ENCODE data around the gene PSMA7. TPM values are rescaled to one million over a fixed set of nuclear protein-coding genes. Genes with fewer than 3 reads are reported as not detected.

The PSMA7 gene
- total and polyA plus RNA-seq, 2 of the 8 experiments (the other 6 are each of a cell fraction or from before 2014, with no cell fraction given) = 361 to 648 TPM

DNA sequence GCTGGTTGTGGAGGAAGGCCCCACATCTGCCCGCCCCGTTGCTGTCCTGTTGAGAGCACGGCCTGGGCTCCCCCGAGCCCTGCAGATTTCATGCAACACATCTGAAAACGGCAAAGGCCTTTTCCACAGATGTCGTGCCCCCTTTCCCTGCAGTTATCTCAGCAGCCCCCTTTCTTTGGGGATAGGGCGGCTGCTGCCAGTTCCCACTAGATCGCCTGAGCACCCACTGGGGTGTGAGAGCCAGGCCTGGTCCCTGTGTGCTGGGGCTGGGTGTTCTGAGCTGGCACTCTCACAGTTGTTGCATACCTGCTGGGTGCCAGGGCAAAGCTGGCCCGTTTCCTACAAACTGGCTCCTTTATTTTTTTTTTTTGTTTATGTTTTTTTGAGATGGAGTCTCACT, 27.3 kb upstream of the PSMA7 start:
- FAIRE-seq (no peak), DNase-seq (ENCODE audit: low read depth in 1 of 2, low spot score in 2 of 2) (no peak)
- peaks cover 2 to 26% (median 17%) of the 10 kb centered on the region in 4 experiments; a peak in 7 of 8 replicates for H3K36me3 ChIP-seq (ENCODE audit: control insufficient read depth in 2 of 4, insufficient read depth in 4 of 4, low read length in 3 of 4)
- no peaks in the 10 kb centered on the region for H3K27me3 ChIP-seq (replicated peaks in 1 of 4; ENCODE audit: control insufficient read depth in 3 of 4, extremely low read depth in 1 of 4, insufficient read depth in 3 of 4, low read length in 3 of 4)
- H2AK5ac ChIP-seq (ENCODE audit: low read depth, low read length) = no peak overlapping the region
- ChIA-PET CTCF (ENCODE audit: partially characterized antibody) (interaction anchor here (1.6 kb wide), 1 partner anchor 35 kb away, joined by 4 read pairs; no protein-coding TSS in a partner anchor), POLR2A (ENCODE audit: partially characterized antibody) (interaction anchor here (1.4 to 1.8 kb wide), 2 partner anchors 11 kb away, joined by 3 to 5 read pairs; no protein-coding TSS in a partner anchor)
- H3K4me2 ChIP-seq (ENCODE audit: insufficient read depth in 1 of 2, low read depth in 2 of 2, low read length in 2 of 2) = no peak overlapping the region
- no peak overlapping the region for H3K4me3 ChIP-seq (ENCODE audit: extremely low read depth in 1 of 4, insufficient read depth in 2 of 4, low read depth in 3 of 4, low read length in 4 of 4)
- H2BK12ac ChIP-seq (ENCODE audit: low read depth, low read length) = no peak overlapping the region
- no peak overlapping the region for H2AFZ ChIP-seq (ENCODE audit: low read length)
- no peak overlapping the region for H2BK5ac ChIP-seq (ENCODE audit: low read depth, low read length)
- H3K4me1 ChIP-seq (replicated peaks in 1 of 4; ENCODE audit: control insufficient read depth in 3 of 4, insufficient read depth in 4 of 4, low read length in 3 of 4) = no peaks in the 10 kb centered on the region
- H3K23me2 ChIP-seq (ENCODE audit: low read depth, low read length) = no peaks in the 10 kb centered on the region
- 93% methylated on average over 9 of the region's 9 CpGs; no CpG with 5 or more reads in 1 of the 2 experiments for WGBS, 2 experiments (ENCODE audit: extremely low coverage in 1 of 2, insufficient coverage in 1 of 2, insufficient read length in 1 of 2, insufficient replicate concordance in 2 of 2, low coverage in 1 of 2, low lambda C conversion rate in 2 of 2, missing lambda C conversion rate in 1 of 2)
- no peak overlapping the region for H2BK15ac ChIP-seq (ENCODE audit: low read length)
- H3K4ac ChIP-seq (replicated peaks; ENCODE audit: insufficient read length, low read depth, low read length) = no peak overlapping the region
- H3K56ac ChIP-seq (replicated peaks; ENCODE audit: insufficient read length, low read depth, low read length) = no peak overlapping the region
- H2BK20ac ChIP-seq (ENCODE audit: low read length) = no peak overlapping the region
- H4K91ac ChIP-seq (replicated peaks; ENCODE audit: insufficient read length, low read length) = no peak overlapping the region
- H3K14ac ChIP-seq (ENCODE audit: insufficient read length) = no peak overlapping the region
- no peak overlapping the region for H2BK120ac ChIP-seq (replicated peaks; ENCODE audit: low read depth, low read length)
- H3K9ac ChIP-seq (replicated peaks in 1 of 4; ENCODE audit: extremely low read depth in 1 of 4, low read depth in 3 of 4, low read length in 3 of 4) = no peak overlapping the region
- no peaks in the 10 kb centered on the region for H3K79me2 ChIP-seq (ENCODE audit: control insufficient read depth in 1 of 2, insufficient read depth in 2 of 2, low read length in 2 of 2)
- H3K27ac ChIP-seq (ENCODE audit: low read depth, low read length) = no peak overlapping the region
- H3K9me3 ChIP-seq (ENCODE audit: insufficient read depth in 2 of 2, low read depth in 1 of 2, low read length in 1 of 2) = no peaks in the 10 kb centered on the region
- no peak overlapping the region for H4K5ac ChIP-seq (ENCODE audit: insufficient read length, low read depth, low read length)
- H4K20me1 ChIP-seq (replicated peaks in 1 of 2; ENCODE audit: control insufficient read depth in 1 of 2, insufficient read depth in 2 of 2, low read length in 2 of 2) = peaks cover 4 to 5% of the 10 kb centered on the region in 2 experiments
- no peak overlapping the region for H3K18ac ChIP-seq (ENCODE audit: extremely low read depth, low read length)
- no peak overlapping the region for H3K23ac ChIP-seq (ENCODE audit: insufficient read length)
- no peaks in the 10 kb centered on the region for H3K79me1 ChIP-seq (ENCODE audit: low read depth, low read length)
- no peak overlapping the region for H4K8ac ChIP-seq (ENCODE audit: extremely low read depth, insufficient read depth, low read length)
